PC-3 (cell line): ENCODE measurements around the gene C12orf57. TPM values are rescaled to one million over a fixed set of nuclear protein-coding genes. Genes with fewer than 3 reads are reported as not detected.

ENCODE experiments used
- ATAC-seq: fragments of 200-7000 bp; cut with Tn5 transposase; 2 replicates; pipeline ENCODE4 v1.9.1; 2020; ENCODE audit warnings: mild to moderate bottlenecking, moderate library complexity
- BruUV-seq: library from RNA; stranded (reverse); fragments of 400-500 nt; replicated peaks from 2 replicates; lab custom pipeline; 2021; lab: Mats Ljungman, UMichigan
- CTCF ChIA-PET: fragments of 300-600 bp; sonication (Branson Sonifier 250); formaldehyde crosslinking; loops from one replicate; lab custom pipeline; 2022; ENCODE audit warnings: antibody characterized with exemption; lab: Charles Lee
- POLR2A ChIA-PET: fragments of 300-600 bp; sonication (Branson Sonifier 250); formaldehyde crosslinking; loops from one replicate; lab custom pipeline; 2022; ENCODE audit warnings: antibody characterized with exemption; ENCODE audit not compliant: unreplicated experiment; lab: Charles Lee
- DNase-seq: peaks from one replicate; pipeline ENCODE4 v3.0.0-alpha.2; 2015
- H2AFZ ChIP-seq: fragments of 300-600 bp; sonication (generic); 2 replicates; pipeline ENCODE4 v1.6.0; 2016; ENCODE audit warnings: antibody characterized with exemption, low read length
- H3F3A ChIP-seq: fragments of 300-600 bp; sonication (generic); one replicate; pipeline ENCODE4 v1.6.0; 2017; ENCODE audit warnings: antibody characterized with exemption, low read length, control low read depth, mild to moderate bottlenecking; ENCODE audit not compliant: unreplicated experiment
- H3K27ac ChIP-seq: fragments of 300-600 bp; sonication (generic); 2 replicates; pipeline ENCODE4 v1.5.1; 2016; ENCODE audit warnings: mild to moderate bottlenecking, low read length
- H3K27me3 ChIP-seq: fragments of 300-600 bp; sonication (generic); 2 replicates; pipeline ENCODE4 v1.6.1; 2016; ENCODE audit warnings: low read length, mixed read lengths
- H3K36me3 ChIP-seq: fragments of 300-600 bp; sonication (generic); 2 replicates; pipeline ENCODE4 v1.6.1; 2016; ENCODE audit warnings: low read depth, mixed run types, low read length, mixed read lengths
- H3K4me1 ChIP-seq: fragments of 300-600 bp; sonication (generic); 2 replicates; pipeline ENCODE4 v1.5.1; 2016; ENCODE audit warnings: low read length; ENCODE audit not compliant: insufficient read depth
- H3K4me2 ChIP-seq: fragments of 300-600 bp; sonication (generic); 2 replicates; pipeline ENCODE4 v1.6.0; 2016; ENCODE audit warnings: low read length
- H3K4me3 ChIP-seq: fragments of 300-600 bp; sonication (generic); 2 replicates; pipeline ENCODE4 v1.5.1; 2016; ENCODE audit warnings: mild to moderate bottlenecking, low read length, mixed read lengths
- H3K79me2 ChIP-seq: fragments of 300-600 bp; sonication (generic); 2 replicates; pipeline ENCODE4 v1.6.1; 2017; ENCODE audit warnings: low read length, mixed read lengths
- H3K9ac ChIP-seq: fragments of 300-600 bp; sonication (generic); 2 replicates; pipeline ENCODE4 v1.6.0; 2016; ENCODE audit warnings: mild to moderate bottlenecking, low read length
- H3K9me2 ChIP-seq: fragments of 300-600 bp; sonication (generic); replicated peaks from 2 replicates; pipeline ENCODE4 v1.6.1; 2016; ENCODE audit warnings: mixed run types, low read length, mixed read lengths
- H3K9me3 ChIP-seq: fragments of 300-600 bp; sonication (generic); 2 replicates; pipeline ENCODE4 v1.6.1; 2016; ENCODE audit warnings: low read length, mixed read lengths
- H4K20me1 ChIP-seq: fragments of 300-600 bp; sonication (generic); 2 replicates; pipeline ENCODE4 v1.6.1; 2016; ENCODE audit warnings: low read length, mixed read lengths
- CTCF ChIP-seq: fragments of 300-600 bp; sonication (generic); conservative IDR thresholded peaks from 2 replicates; pipeline ENCODE4 v1.5.1; 2017; ENCODE audit warnings: antibody characterized with exemption, low read depth, mild to moderate bottlenecking, low read length
- EZH2 ChIP-seq: fragments of 300-600 bp; sonication (generic); IDR thresholded peaks from one replicate; pipeline ENCODE4 v1.6.1; 2017; ENCODE audit warnings: antibody characterized with exemption, mild to moderate bottlenecking, low read length; ENCODE audit not compliant: unreplicated experiment
- EZH2phosphoT487 ChIP-seq: fragments of 300-600 bp; sonication (generic); IDR thresholded peaks from 2 replicates; pipeline ENCODE4 v1.6.1; 2018; ENCODE audit warnings: mild to moderate bottlenecking, antibody characterized with exemption, low read length, borderline replicate concordance
- intact Hi-C: fragments of 100-400 bp; cut with micrococcal nuclease; formaldehyde crosslinking; loops from 2 replicates; pipeline ENCODE4 v1.9.0; 2023
- total RNA-seq: library from RNA; depleted of rRNA; stranded (reverse); fragments of >200 nt; gene quantifications from 2 replicates; pipeline ENCODE4 v1.2.3, GENCODE V29; 2014

The C12orf57 gene
- total RNA-seq, 1 experiment from 2014 or later = 125 TPM

- Histone ChIP-seq H3K4me2 (peak overlapping the region; percentile 36; the same call in 1 of the 2 replicates), H3K9me2 (no peaks in the 10 kb centered on the region), H3K4me3 (no peak overlapping the region; the same call in 1 of the 2 replicates), H3K9me3 (no peaks in the 10 kb centered on the region), H2AFZ (peak overlapping the region; percentile 84), H3K27ac (peak overlapping the region; percentile 70), H3K27me3 (no peaks in the 10 kb centered on the region), H3F3A (peaks cover 4% of the 10 kb centered on the region), H4K20me1 (no peaks in the 10 kb centered on the region), H3K4me1 (peaks cover 14% of the 10 kb centered on the region), H3K9ac (peak overlapping the region; percentile 55), H3K79me2 (no peaks in the 10 kb centered on the region), H3K36me3 (peaks cover 15% of the 10 kb centered on the region)
- intact Hi-C loops = no loop called here
- peak; percentile 56 for ATAC-seq
- ChIA-PET POLR2A (interaction anchor here (0.5 kb wide), 1 partner anchor 748 kb away, joined by 3 read pairs; no protein-coding TSS in a partner anchor), CTCF (interaction anchor here (2.5 kb wide), 1 partner anchor 18 kb away, joined by 10 read pairs; the partner anchor contains the start of genes C12orf57 and RNU7-1)
- peak; percentile 61 for DNase-seq
- TF ChIP-seq EZH2phosphoT487 (no peak), CTCF (peak; percentile 63)
- no TSS peak for BruUV-seq
Measured at GRCh38 chr12:6961695-6962284, 18.0 kb downstream of the C12orf57 start.

GRCh38 chr12:6962285-6963015, 18.6 kb downstream of the C12orf57 start:
- Histone ChIP-seq H3F3A (peaks cover 4% of the 10 kb centered on the region), H2AFZ (peak overlapping the region; percentile 84), H3K4me2 (peak overlapping the region; percentile 36; the same call in 1 of the 2 replicates), H3K4me1 (peaks cover 14% of the 10 kb centered on the region), H3K27me3 (no peaks in the 10 kb centered on the region), H3K4me3 (no peak overlapping the region; the same call in 1 of the 2 replicates), H3K79me2 (no peaks in the 10 kb centered on the region; the same call in 1 of the 2 replicates), H3K9me3 (no peaks in the 10 kb centered on the region), H3K36me3 (peaks cover 21% of the 10 kb centered on the region), H3K9ac (peak overlapping the region; percentile 55), H3K9me2 (no peaks in the 10 kb centered on the region), H4K20me1 (no peaks in the 10 kb centered on the region), H3K27ac (peak overlapping the region; percentile 70)
- ATAC-seq (no peak), DNase-seq (no peak)
- ChIA-PET CTCF (interaction anchor here (2.5 kb wide), 1 partner anchor 18 kb away, joined by 10 read pairs; the partner anchor contains the start of genes C12orf57 and RNU7-1), POLR2A (no interaction called here)
- no TSS peak for BruUV-seq
- intact Hi-C loops = no loop called here
- TF ChIP-seq CTCF (peak; percentile 5; the same call in 1 of the 2 replicates), EZH2phosphoT487 (no peak), EZH2 (no peak)
